ENCODE measurements around the gene STX8.

Gene STX8

DNA sequence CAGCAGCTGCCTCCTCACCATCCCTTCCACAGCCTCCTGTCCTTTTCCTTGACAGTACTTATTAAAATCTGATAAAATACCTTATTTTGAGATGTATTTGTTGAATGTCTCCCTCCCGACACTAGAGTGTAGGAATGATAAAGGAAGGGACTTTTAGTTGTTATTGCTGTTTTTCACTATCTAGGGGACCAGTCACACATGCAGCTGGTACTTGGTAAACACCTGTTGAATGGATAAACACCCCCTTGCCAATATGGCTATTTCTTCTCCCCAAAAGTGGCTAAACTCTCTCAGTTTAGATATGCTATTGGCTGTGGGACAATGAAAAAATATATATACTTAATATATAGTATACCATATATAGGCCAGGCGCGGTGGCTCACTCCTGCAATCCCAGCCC, 96.7 kb downstream of the STX8 start:
- Histone ChIP-seq H3K9ac (ENCODE audit: low read depth in 1 of 2, low read length in 2 of 2) (no peak overlapping the region), H3K27ac (ENCODE audit: low read depth in 2 of 2, low read length in 2 of 2) (no peak overlapping the region), H3K4me3 (ENCODE audit: low read length in 2 of 2) (no peak overlapping the region), H3K9me3 (ENCODE audit: control insufficient read depth in 2 of 2, low read length in 2 of 2) (no peaks in the 10 kb centered on the region), H3K27me3 (ENCODE audit: control insufficient read depth in 2 of 2, insufficient read depth in 2 of 2, low read length in 2 of 2) (no peaks in the 10 kb centered on the region), H3K4me1 (ENCODE audit: control insufficient read depth in 2 of 2, insufficient read depth in 2 of 2, low read length in 2 of 2) (no peaks in the 10 kb centered on the region), H3K36me3 (ENCODE audit: control insufficient read depth in 2 of 2, insufficient read depth in 2 of 2, low read length in 2 of 2) (peaks cover 0 to 2% of the 10 kb centered on the region in 2 donors)

DNA sequence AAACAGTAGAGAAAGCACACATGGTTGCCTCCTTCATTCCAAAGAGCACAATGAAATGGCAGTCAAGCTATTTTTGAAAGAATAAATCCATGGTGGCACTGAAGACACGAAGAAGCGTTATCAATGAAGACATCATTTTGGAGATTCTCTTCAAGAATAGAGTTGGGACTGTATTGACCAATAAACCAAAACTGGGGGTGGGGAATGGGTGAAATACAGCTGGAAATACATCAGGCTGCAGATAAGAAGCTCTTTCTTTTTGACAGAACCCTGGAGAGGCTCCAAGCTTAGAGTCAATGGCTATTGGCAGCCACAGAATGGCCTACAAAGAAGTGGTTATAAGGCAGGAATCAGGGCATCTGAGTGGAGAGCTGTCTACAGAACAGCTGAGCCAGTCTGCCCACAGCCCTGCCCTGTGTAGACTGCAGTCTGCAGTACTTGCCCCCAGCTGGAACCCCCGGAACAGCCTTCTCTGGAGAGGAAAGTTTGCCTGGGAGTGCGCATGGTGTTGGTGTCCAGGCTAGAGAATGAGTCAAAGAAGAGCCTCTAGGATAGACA, 100.4 kb downstream of the STX8 start:
- Histone ChIP-seq H3K27ac (ENCODE audit: low read depth in 2 of 2, low read length in 2 of 2) (no peak overlapping the region), H3K36me3 (ENCODE audit: control insufficient read depth in 2 of 2, insufficient read depth in 2 of 2, low read length in 2 of 2) (peaks cover 0 to 2% of the 10 kb centered on the region in 2 donors), H3K4me1 (ENCODE audit: control insufficient read depth in 2 of 2, insufficient read depth in 2 of 2, low read length in 2 of 2) (no peaks in the 10 kb centered on the region), H3K4me3 (ENCODE audit: low read length in 2 of 2) (no peak overlapping the region), H3K9ac (ENCODE audit: low read depth in 1 of 2, low read length in 2 of 2) (no peak overlapping the region), H3K9me3 (ENCODE audit: control insufficient read depth in 2 of 2, low read length in 2 of 2) (no peaks in the 10 kb centered on the region), H3K27me3 (ENCODE audit: control insufficient read depth in 2 of 2, insufficient read depth in 2 of 2, low read length in 2 of 2) (no peaks in the 10 kb centered on the region)

GRCh38 chr17:9473711-9474110, 101.9 kb downstream of the STX8 start:
- Histone ChIP-seq H3K4me3 (ENCODE audit: low read length in 2 of 2) (no peak overlapping the region), H3K27ac (ENCODE audit: low read depth in 2 of 2, low read length in 2 of 2) (no peak overlapping the region), H3K4me1 (ENCODE audit: control insufficient read depth in 2 of 2, insufficient read depth in 2 of 2, low read length in 2 of 2) (peaks cover 0 to 3% of the 10 kb centered on the region in 2 donors), H3K27me3 (ENCODE audit: control insufficient read depth in 2 of 2, insufficient read depth in 2 of 2, low read length in 2 of 2) (no peaks in the 10 kb centered on the region), H3K9ac (ENCODE audit: low read depth in 1 of 2, low read length in 2 of 2) (no peak overlapping the region), H3K9me3 (ENCODE audit: control insufficient read depth in 2 of 2, low read length in 2 of 2) (no peaks in the 10 kb centered on the region), H3K36me3 (ENCODE audit: control insufficient read depth in 2 of 2, insufficient read depth in 2 of 2, low read length in 2 of 2) (peaks cover 0 to 2% of the 10 kb centered on the region in 2 donors)

DNA sequence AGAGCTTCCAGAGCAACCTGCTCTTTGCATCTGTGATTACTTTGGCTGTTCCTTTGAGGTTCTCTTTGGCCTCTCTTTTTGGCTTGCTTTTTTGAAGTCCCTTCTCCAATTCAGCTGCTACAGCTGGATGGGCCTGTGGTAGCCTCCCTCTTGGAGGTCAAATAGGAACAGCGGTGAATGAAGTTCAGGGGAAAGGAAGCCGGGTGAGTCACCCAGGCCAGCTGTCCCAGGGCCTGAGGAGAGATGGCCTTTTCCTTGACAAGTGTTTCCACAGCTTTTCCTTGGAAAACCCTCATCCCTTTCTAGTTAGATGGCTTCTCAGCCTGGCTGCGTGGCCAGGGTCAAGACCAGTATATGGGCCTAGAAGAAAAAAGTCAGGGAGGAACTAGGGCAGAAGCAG, 103.1 kb downstream of the STX8 start:
- Histone ChIP-seq H3K27ac (ENCODE audit: low read depth in 2 of 2, low read length in 2 of 2) (no peak overlapping the region), H3K9me3 (ENCODE audit: control insufficient read depth in 2 of 2, low read length in 2 of 2) (no peaks in the 10 kb centered on the region), H3K9ac (ENCODE audit: low read depth in 1 of 2, low read length in 2 of 2) (no peak overlapping the region), H3K4me1 (ENCODE audit: control insufficient read depth in 2 of 2, insufficient read depth in 2 of 2, low read length in 2 of 2) (peaks cover 0 to 3% of the 10 kb centered on the region in 2 donors), H3K27me3 (ENCODE audit: control insufficient read depth in 2 of 2, insufficient read depth in 2 of 2, low read length in 2 of 2) (no peaks in the 10 kb centered on the region), H3K4me3 (ENCODE audit: low read length in 2 of 2) (no peak overlapping the region), H3K36me3 (ENCODE audit: control insufficient read depth in 2 of 2, insufficient read depth in 2 of 2, low read length in 2 of 2) (no peaks in the 10 kb centered on the region)

DNA sequence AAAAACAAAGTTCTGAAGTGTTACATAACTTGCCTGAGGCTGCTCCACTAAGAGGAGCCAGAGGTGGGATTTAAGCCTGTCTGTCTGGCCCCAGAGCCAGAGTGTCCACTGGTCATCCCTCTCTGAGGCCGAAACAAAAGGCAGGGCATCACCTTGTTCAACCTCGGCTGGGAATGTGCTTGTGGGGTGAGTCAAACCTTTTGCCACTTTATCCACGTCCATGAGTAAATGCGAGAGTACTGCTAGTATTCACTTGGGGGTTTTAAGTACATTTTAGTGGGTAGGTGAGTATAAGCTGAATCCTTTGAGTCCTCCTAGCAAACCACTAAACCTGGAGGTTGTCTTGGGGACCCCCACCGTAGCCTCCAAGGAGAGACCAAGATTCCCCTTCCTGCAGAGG, 103.5 kb downstream of the STX8 start:
- H3K4me1 ChIP-seq (ENCODE audit: control insufficient read depth in 2 of 2, insufficient read depth in 2 of 2, low read length in 2 of 2), result peaks cover 0 to 3% of the 10 kb centered on the region in 2 donors
- H3K4me3 ChIP-seq (ENCODE audit: low read length in 2 of 2), result no peak overlapping the region

DNA sequence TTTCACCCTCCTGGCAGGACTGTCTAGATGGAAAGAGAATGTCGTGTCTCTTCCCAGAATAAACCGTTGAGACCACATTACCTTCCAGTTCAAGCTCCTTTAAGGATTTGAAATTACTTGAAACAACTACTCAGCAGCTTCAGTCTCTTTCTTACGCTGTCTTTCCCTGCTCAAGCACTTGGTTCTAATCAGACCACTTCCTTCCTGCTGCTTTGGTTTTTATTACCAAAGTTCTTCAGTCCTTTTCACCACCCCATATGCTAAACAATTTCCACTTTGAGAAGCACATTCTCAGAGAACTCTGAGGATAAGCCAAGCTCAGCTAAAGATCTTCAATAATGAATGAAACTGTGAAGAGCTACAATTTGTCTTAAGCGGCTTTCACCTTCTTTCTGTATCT, 105.4 kb downstream of the STX8 start:
- no peak overlapping the region for H3K4me3 ChIP-seq (ENCODE audit: low read length in 2 of 2)
- H3K4me1 ChIP-seq (ENCODE audit: control insufficient read depth in 2 of 2, insufficient read depth in 2 of 2, low read length in 2 of 2), result peaks cover 0 to 3% of the 10 kb centered on the region in 2 donors
- no peaks in the 10 kb centered on the region for H3K27me3 ChIP-seq (ENCODE audit: control insufficient read depth in 2 of 2, insufficient read depth in 2 of 2, low read length in 2 of 2)
- H3K9me3 ChIP-seq (ENCODE audit: control insufficient read depth in 2 of 2, low read length in 2 of 2), result no peaks in the 10 kb centered on the region
- H3K36me3 ChIP-seq (ENCODE audit: control insufficient read depth in 2 of 2, insufficient read depth in 2 of 2, low read length in 2 of 2), result no peaks in the 10 kb centered on the region
- peak overlapping the region in 1 of 2 donors; percentile 6 for H3K27ac ChIP-seq (ENCODE audit: low read depth in 2 of 2, low read length in 2 of 2)
- no peak overlapping the region for H3K9ac ChIP-seq (ENCODE audit: low read depth in 1 of 2, low read length in 2 of 2)

More for the DNA sequence above, 103.5 kb downstream of the STX8 start:
- no peak overlapping the region for H3K9ac ChIP-seq (ENCODE audit: low read depth in 1 of 2, low read length in 2 of 2)
- H3K27ac ChIP-seq (ENCODE audit: low read depth in 2 of 2, low read length in 2 of 2), result no peak overlapping the region
- no peaks in the 10 kb centered on the region for H3K9me3 ChIP-seq (ENCODE audit: control insufficient read depth in 2 of 2, low read length in 2 of 2)
- no peaks in the 10 kb centered on the region for H3K36me3 ChIP-seq (ENCODE audit: control insufficient read depth in 2 of 2, insufficient read depth in 2 of 2, low read length in 2 of 2)
- no peaks in the 10 kb centered on the region for H3K27me3 ChIP-seq (ENCODE audit: control insufficient read depth in 2 of 2, insufficient read depth in 2 of 2, low read length in 2 of 2)

DNA sequence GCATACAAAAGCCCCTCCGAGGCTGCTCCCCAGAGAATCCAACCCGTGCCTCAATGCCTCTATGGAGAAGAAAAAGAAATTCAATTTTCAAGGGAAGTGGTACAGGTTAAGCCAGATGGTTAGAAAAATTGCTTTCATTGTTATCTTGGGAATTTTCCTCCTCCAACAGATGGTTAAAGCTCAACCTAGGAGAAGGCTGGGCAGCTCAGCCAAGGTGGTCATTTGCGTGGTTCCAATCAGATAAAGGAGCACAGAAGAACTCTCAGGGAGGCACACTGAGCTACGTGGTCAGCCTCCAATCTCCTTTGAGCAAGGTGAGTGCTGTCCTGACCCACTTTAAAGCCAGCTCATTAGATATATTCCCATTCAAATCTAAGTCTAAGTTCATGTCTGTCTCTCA, 106.7 kb downstream of the STX8 start:
- Histone ChIP-seq H3K9ac (ENCODE audit: low read depth in 1 of 2, low read length in 2 of 2) (no peak overlapping the region), H3K9me3 (ENCODE audit: control insufficient read depth in 2 of 2, low read length in 2 of 2) (no peaks in the 10 kb centered on the region), H3K36me3 (ENCODE audit: control insufficient read depth in 2 of 2, insufficient read depth in 2 of 2, low read length in 2 of 2) (no peaks in the 10 kb centered on the region), H3K4me1 (ENCODE audit: control insufficient read depth in 2 of 2, insufficient read depth in 2 of 2, low read length in 2 of 2) (peaks cover 3 to 4% of the 10 kb centered on the region in 2 donors), H3K4me3 (ENCODE audit: low read length in 2 of 2) (no peak overlapping the region), H3K27me3 (ENCODE audit: control insufficient read depth in 2 of 2, insufficient read depth in 2 of 2, low read length in 2 of 2) (no peaks in the 10 kb centered on the region), H3K27ac (ENCODE audit: low read depth in 2 of 2, low read length in 2 of 2) (no peak overlapping the region)

- H3K4me3 ChIP-seq (ENCODE audit: low read length in 2 of 2), result no peak overlapping the region
- H3K27me3 ChIP-seq (ENCODE audit: control insufficient read depth in 2 of 2, insufficient read depth in 2 of 2, low read length in 2 of 2), result no peaks in the 10 kb centered on the region
- H3K9me3 ChIP-seq (ENCODE audit: control insufficient read depth in 2 of 2, low read length in 2 of 2), result no peaks in the 10 kb centered on the region
- no peaks in the 10 kb centered on the region for H3K36me3 ChIP-seq (ENCODE audit: control insufficient read depth in 2 of 2, insufficient read depth in 2 of 2, low read length in 2 of 2)
- H3K9ac ChIP-seq (ENCODE audit: low read depth in 1 of 2, low read length in 2 of 2), result no peak overlapping the region
- no peak overlapping the region for H3K27ac ChIP-seq (ENCODE audit: low read depth in 2 of 2, low read length in 2 of 2)
- H3K4me1 ChIP-seq (ENCODE audit: control insufficient read depth in 2 of 2, insufficient read depth in 2 of 2, low read length in 2 of 2), result peaks cover 3 to 4% of the 10 kb centered on the region in 2 donors
Measured at GRCh38 chr17:9468532-9468931, 107.1 kb downstream of the STX8 start.

DNA sequence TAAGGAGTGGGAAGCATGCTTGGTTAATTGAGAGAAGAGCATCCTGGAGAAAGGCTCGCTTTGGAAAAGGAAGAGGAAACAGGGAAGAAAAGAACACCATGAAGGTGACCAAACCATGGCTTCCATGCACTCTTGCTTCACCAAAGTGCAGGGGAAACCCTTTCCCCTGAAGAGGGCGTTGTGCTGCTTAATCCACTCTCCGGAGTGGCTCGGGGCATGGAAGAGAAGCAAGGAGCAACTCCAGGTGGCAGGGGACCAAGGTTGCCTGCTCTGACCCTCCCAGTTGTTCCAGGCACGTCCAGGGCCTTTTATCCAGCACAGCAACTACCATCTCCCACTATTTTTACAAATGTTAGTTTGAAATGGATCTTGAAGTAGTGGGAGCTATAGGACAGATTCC, 108.1 kb downstream of the STX8 start:
- H3K36me3 ChIP-seq (ENCODE audit: control insufficient read depth in 2 of 2, insufficient read depth in 2 of 2, low read length in 2 of 2), result no peaks in the 10 kb centered on the region
- no peaks in the 10 kb centered on the region for H3K9me3 ChIP-seq (ENCODE audit: control insufficient read depth in 2 of 2, low read length in 2 of 2)
- no peak overlapping the region for H3K27ac ChIP-seq (ENCODE audit: low read depth in 2 of 2, low read length in 2 of 2)
- peaks cover 3 to 4% of the 10 kb centered on the region in 2 donors for H3K4me1 ChIP-seq (ENCODE audit: control insufficient read depth in 2 of 2, insufficient read depth in 2 of 2, low read length in 2 of 2)
- H3K4me3 ChIP-seq (ENCODE audit: low read length in 2 of 2), result no peak overlapping the region
- no peaks in the 10 kb centered on the region for H3K27me3 ChIP-seq (ENCODE audit: control insufficient read depth in 2 of 2, insufficient read depth in 2 of 2, low read length in 2 of 2)
- no peak overlapping the region for H3K9ac ChIP-seq (ENCODE audit: low read depth in 1 of 2, low read length in 2 of 2)

GRCh38 chr17:9465210-9465921, 110.3 kb downstream of the STX8 start:
- Histone ChIP-seq H3K4me1 (ENCODE audit: control insufficient read depth in 2 of 2, insufficient read depth in 2 of 2, low read length in 2 of 2) (peaks cover 3 to 4% of the 10 kb centered on the region in 2 donors), H3K9me3 (ENCODE audit: control insufficient read depth in 2 of 2, low read length in 2 of 2) (no peaks in the 10 kb centered on the region), H3K36me3 (ENCODE audit: control insufficient read depth in 2 of 2, insufficient read depth in 2 of 2, low read length in 2 of 2) (no peaks in the 10 kb centered on the region), H3K9ac (ENCODE audit: low read depth in 1 of 2, low read length in 2 of 2) (no peak overlapping the region), H3K4me3 (ENCODE audit: low read length in 2 of 2) (no peak overlapping the region), H3K27ac (ENCODE audit: low read depth in 2 of 2, low read length in 2 of 2) (no peak overlapping the region), H3K27me3 (ENCODE audit: control insufficient read depth in 2 of 2, insufficient read depth in 2 of 2, low read length in 2 of 2) (no peaks in the 10 kb centered on the region)

Measured in mucosa of rectum (tissue), 2 donors.